A673 (cell line): ENCODE measurements around the gene KIAA0586.

ENCODE experiments used
- EZH2 ChIP-seq: fragments of 200-600 bp; sonication (generic); IDR thresholded peaks from 2 replicates; pipeline ENCODE4 v1.6.1; 2017; ENCODE audit warnings: borderline replicate concordance, low read depth, mild to moderate bottlenecking, mixed read lengths, antibody characterized with exemption, low read length; ENCODE audit not compliant: poor library complexity, severe bottlenecking
- TF ChIP-seq, protein P1 (sequence below): fragments of 300-800, 200-600 bp; sonication (generic); conservative IDR thresholded peaks from 2 replicates; pipeline ENCODE4 v1.5.1; 2017; ENCODE audit warnings: low read depth, mild to moderate bottlenecking, antibody characterized with exemption, low read length, moderate library complexity, mixed read lengths

DNA sequence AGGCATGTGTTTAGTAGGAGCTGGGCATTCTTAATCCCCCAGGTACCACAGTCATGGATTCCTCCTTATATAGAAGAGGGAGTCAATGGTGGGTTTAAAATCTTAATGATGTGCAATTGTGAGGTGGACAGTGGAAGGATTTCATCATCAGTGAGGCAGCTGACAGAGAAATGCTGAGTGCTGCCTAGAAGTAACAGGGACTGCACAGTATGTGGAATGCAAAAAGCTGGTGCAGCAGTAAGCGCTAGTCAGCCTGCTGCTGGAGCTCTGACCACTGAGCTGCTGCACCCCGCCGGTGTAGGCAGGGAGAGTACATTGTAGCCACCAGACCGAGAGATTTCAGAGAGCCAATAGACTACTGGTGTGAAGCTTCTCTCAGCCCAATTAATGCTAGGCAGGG is 129.7 kb downstream of the KIAA0586 start:
- TF ChIP-seq, protein P1, sequence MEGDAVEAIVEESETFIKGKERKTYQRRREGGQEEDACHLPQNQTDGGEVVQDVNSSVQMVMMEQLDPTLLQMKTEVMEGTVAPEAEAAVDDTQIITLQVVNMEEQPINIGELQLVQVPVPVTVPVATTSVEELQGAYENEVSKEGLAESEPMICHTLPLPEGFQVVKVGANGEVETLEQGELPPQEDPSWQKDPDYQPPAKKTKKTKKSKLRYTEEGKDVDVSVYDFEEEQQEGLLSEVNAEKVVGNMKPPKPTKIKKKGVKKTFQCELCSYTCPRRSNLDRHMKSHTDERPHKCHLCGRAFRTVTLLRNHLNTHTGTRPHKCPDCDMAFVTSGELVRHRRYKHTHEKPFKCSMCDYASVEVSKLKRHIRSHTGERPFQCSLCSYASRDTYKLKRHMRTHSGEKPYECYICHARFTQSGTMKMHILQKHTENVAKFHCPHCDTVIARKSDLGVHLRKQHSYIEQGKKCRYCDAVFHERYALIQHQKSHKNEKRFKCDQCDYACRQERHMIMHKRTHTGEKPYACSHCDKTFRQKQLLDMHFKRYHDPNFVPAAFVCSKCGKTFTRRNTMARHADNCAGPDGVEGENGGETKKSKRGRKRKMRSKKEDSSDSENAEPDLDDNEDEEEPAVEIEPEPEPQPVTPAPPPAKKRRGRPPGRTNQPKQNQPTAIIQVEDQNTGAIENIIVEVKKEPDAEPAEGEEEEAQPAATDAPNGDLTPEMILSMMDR = no peak
- no peak for TF ChIP-seq EZH2
